RKO (cell line): ENCODE results near the gene LIMD2.
A peak's percentile ranks its signal among the peaks of the same experiment; 100 is the strongest.

Experiments
- DNase-seq: peaks from one replicate; pipeline ENCODE4 v3.0.0-alpha.2; 2016; ENCODE audit warnings: low spot score

The LIMD2 gene

GRCh38 chr17:63701456-63701820 lies 1.5 kb upstream of the LIMD2 start:
- no peak for DNase-seq

DNA sequence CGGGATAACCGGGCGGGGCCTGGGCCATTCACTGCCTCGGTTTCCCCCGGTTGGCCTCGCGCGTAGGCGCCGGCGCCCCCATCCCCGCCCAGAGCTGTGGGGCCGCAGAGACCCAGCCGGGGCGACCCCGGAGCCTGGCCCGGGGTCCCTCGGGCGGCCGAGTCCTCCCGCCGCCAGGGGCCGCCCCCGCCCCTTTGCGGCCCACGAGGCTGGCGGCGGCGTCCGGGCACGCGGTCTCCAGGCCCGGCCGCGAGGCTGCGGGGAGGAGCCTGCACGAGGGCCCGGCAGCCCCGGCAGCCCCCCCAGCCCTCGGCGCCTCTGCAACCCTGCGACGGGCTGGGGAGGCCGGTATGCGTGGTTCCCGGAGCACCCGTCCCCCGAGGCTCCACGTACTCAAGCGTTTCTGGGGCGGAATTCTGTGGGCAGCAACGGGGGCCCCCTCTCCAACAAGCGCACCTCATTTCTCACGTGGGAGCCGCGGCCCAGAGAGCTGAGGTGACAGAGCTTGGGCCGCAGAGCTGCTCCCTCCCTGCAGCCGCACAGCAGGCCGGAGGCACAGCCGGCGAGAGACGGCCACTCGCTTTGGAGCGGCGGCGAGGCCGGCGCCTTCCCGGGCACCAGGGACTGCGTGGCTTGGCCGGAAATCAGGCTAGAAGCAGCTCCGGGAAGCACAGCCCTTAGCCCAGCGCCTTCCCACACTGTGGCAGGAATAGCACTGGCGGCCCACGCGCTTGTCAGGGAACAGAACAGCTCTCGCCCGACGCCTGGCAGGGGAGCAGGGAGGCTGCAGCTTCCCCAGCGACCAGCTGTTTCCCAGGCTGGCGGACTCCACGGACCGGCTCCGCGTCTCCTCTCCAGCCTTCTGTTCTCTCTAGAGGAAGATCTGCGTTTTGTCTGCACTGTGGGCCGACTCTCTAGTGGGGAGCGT lies 867 bp upstream of the LIMD2 start:
- no peak for DNase-seq

- DNase-seq = no peak
Observed at GRCh38 chr17:63698886-63699637, 863 bp downstream of the LIMD2 start.

GRCh38 chr17:63698381-63698885 lies 1.5 kb downstream of the LIMD2 start:
- DNase-seq = no peak

DNA sequence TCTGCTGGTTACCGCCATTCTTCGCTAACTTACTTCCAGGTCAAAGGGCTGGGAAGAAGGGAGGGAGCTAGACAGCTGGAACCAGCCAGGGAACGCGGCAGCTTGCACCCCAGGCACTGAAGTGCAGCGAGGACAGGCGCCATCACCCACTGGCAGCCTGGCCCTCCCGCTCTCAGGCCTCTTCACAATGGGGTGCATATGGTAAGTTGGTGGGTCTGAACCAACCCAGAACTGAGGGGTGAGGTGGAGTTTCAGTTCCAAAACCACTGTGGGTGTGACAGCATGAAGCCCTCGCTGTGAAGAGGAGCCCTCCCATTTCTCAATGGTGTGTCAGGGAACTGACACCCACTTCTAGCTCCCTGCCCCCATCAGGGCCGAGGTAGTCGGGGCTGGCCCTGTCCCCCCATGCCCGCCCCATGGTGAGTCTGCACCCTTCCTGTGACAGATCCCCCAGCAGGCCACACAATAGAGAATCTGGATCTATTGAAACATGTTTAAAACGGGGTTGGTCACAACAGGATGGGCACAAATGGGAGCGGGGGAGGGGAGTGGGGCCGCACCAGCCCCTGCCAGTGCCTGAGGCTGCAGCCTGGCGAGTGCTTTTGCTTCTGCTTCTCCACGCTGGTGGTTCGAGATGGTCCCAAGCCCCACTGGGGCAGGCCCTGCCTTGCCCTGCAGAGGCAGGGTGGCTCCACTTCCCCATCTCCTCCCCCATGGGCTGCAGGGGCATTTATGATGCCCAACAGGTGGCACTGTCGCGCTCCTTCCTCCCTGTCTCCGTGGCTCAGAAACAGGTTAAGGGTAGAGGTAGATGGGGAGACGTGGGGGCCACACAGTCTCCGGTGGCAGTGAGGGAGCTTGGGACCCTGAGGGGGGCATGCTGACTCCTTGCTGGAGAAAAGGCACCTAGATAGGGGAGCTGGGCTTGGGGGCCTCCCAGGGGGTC lies 2.3 kb downstream of the LIMD2 start:
- DNase-seq = peak; percentile 36

- peak; percentile 36 for DNase-seq
Observed at GRCh38 chr17:63696381-63696961, 3.5 kb downstream of the LIMD2 start.

DNA sequence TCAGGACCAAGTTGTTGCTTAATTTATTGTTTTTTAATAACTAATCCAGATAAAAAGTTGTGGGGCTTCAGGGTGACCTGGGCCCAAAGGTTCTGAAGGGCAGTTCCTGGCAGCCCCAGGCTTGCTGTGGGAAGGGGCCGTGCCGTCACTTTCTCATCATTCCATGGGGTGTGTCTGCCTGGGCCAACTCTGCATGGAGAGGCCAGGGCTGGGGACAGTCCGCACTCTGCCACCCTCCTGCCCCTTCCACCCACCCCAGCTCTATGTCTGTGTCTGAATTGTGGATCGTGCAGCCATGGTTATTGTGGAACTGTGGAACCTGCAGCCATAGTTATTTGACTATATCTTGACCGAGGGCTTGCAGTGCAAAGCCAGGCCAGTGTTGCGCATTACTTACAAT lies 4.0 kb downstream of the LIMD2 start:
- DNase-seq = no peak

DNA sequence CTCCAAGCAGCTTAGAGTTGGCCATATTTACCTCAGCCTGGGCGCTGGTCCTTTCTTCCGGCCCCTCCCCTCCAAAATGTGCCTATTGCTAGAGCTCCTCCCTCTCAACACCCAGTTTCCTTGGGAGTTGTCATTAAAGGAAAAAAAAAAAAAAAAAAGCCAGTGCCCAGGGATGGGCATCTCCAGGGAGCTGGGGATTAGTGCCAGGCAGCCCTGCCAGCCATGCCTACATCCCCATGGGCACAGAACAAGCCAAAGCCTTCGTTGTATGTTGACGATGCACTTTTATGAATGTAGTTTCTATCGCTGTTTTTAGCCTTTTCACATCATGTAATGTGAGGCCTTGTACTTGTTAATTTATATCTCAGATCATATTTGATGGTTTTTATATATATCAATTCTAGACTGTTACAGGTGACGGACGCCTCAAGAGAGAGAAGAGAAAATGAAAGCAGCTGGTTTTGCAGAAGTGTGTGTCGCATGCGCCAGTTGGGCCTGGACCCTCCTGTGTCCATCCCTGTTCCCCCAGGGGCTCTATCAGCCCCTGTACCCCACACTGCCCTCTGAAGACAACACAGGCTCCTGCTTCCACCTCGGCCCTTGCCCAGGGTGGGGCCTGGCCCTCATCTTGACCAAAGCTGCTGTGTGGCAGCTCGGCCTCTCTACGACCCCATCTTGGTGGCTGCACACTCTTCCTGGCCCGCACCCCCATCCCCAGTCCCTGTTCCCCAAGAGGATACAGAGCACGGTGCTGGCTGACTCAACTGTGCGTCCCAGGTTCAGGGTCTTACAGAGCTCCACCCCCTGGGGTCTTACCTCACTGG lies 4.8 kb downstream of the LIMD2 start:
- no peak for DNase-seq

DNA sequence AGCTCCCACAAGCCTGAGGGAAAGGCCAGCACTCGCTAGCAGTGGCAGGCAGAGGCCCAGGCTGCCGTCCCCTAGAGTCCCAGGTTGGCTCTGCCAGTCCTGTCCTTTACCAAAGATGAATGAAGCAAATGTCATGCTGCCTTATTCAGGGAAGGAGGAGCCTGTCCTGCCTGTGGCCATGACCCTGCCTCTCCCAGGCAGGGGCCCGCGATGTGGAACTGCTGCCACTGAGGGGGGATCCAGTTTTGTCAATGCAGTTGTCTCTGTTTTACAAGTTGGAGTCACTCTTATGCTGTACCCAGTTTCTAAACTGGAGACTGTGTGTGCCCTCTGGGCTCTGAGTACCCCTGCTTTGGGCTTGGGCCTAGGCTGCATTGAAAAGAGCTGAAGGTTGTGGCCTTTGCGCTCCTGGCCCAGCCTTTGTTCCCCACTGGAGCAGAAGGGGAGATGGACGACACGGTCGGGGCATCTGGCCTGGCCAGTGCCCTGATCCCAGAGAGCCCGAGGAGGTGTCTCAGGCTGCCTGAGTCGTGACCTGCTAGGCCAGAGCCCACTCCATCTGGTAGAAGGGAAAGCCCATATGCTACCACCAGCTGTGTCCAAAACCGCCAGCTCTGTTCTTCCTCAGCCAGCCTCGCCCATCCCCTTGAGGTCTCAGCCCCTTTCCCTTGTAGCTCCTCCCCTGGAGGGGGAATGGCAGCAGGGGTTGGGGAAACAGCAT lies 5.5 kb downstream of the LIMD2 start:
- no peak for DNase-seq

GRCh38 chr17:63693411-63694113 lies 6.4 kb downstream of the LIMD2 start:
- DNase-seq = no peak

- no peak for DNase-seq
Observed at GRCh38 chr17:63692195-63692816, 7.6 kb downstream of the LIMD2 start.

GRCh38 chr17:63689479-63689878 lies 10.4 kb downstream of the LIMD2 start:
- DNase-seq = no peak

GRCh38 chr17:63688396-63689020 lies 11.4 kb downstream of the LIMD2 start:
- DNase-seq = no peak

DNA sequence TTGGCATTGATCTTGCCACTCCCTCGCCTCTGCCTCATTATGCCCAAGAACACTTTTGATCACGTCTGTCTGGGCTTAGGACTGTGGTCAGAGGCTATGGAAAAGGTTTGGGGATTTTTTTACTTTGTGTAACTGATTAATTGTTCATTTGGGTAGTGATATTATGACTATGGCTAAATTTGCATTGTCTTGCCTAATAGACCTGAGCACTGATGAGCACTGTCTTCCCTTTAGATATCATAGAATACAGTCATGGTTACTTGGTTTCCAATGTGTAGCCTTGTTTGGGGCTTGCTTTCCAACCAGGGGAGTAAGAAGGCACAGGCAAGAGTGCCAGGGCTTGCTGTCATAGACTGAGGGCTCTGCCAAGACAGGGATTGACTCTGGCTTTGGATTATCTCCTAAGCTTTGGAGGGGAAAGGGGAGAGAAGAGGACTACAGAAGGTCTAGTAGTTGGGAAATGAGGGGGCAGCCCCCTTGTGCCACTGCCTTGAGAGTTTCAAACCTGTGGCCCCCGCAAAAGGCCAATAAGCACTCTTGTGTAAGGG lies 13.7 kb downstream of the LIMD2 start:
- no peak for DNase-seq

- no peak for DNase-seq
Observed at GRCh38 chr17:63685578-63685977, 14.3 kb downstream of the LIMD2 start.

GRCh38 chr17:63685041-63685440 lies 14.9 kb downstream of the LIMD2 start:
- DNase-seq = no peak

- DNase-seq = no peak
Observed at GRCh38 chr17:63682981-63683380, 16.9 kb downstream of the LIMD2 start.

GRCh38 chr17:63682441-63682840 lies 17.5 kb downstream of the LIMD2 start:
- DNase-seq = no peak
